ENCODE results near the gene CNTN6. TPM values are rescaled to one million over a fixed set of nuclear protein-coding genes. Genes with fewer than 3 reads are reported as not detected.

Gene CNTN6
- total RNA-seq, 1 experiment from 2014 or later = not detected

- H4K20me1 ChIP-seq (ENCODE audit: control insufficient read depth, insufficient read depth, insufficient read length) = no peaks in the 10 kb centered on the region
- H3T11ph ChIP-seq (ENCODE audit: low read length) = no peak overlapping the region
- no peak overlapping the region for H3K4me2 ChIP-seq (ENCODE audit: insufficient read depth, insufficient read length, low read length)
- H3K4me3 Mint-ChIP-seq = no peak overlapping the region
- no CpG with 5 or more reads among the region's 5 CpGs for WGBS (ENCODE audit: extremely low coverage, insufficient read length, low lambda C conversion rate)
- no peaks in the 10 kb centered on the region for H3K27me3 Mint-ChIP-seq (ENCODE audit: low read depth)
- H2BK15ac ChIP-seq (ENCODE audit: low read depth, low read length) = no peak overlapping the region
- H3K4me1 Mint-ChIP-seq = peaks cover 3 to 10% of the 10 kb centered on the region in 2 experiments; a peak in 3 of 4 replicates
- no peak overlapping the region for H2BK12ac ChIP-seq (ENCODE audit: insufficient read length, low read depth, low read length)
- no peaks in the 10 kb centered on the region for H3K9me3 ChIP-seq (ENCODE audit: control insufficient read depth, low read depth, low read length)
- H4K8ac ChIP-seq (replicated peaks; ENCODE audit: insufficient read length, low read depth, low read length) = no peak overlapping the region
- H2AK5ac ChIP-seq (ENCODE audit: insufficient read length, low read length) = no peak overlapping the region
- H3K56ac ChIP-seq (ENCODE audit: insufficient read length, low read depth, low read length) = no peak overlapping the region
- no peaks in the 10 kb centered on the region for H3K4me1 ChIP-seq (ENCODE audit: insufficient read depth, low read length)
- H2BK120ac ChIP-seq (ENCODE audit: low read depth, low read length, poor library complexity, severe bottlenecking) = no peak overlapping the region
- no peak overlapping the region for H3K4ac ChIP-seq (ENCODE audit: low read depth, low read length)
- H4K91ac ChIP-seq (ENCODE audit: insufficient read length, low read depth, low read length) = no peak overlapping the region
- no peaks in the 10 kb centered on the region for H3K27me3 ChIP-seq (ENCODE audit: insufficient read depth, low read length)
- H3K23me2 ChIP-seq (ENCODE audit: insufficient read length, low read depth, low read length, poor library complexity, severe bottlenecking) = no peaks in the 10 kb centered on the region
- no peak overlapping the region for H3K14ac ChIP-seq (ENCODE audit: insufficient read depth, low read length)
- no peaks in the 10 kb centered on the region; a peak in 1 of 7 replicates for H3K36me3 Mint-ChIP-seq (ENCODE audit: insufficient read depth in 1 of 3, low read depth in 3 of 3)
- H3K27ac ChIP-seq (ENCODE audit: insufficient read length, low read depth, low read length) = no peak overlapping the region
- no peak for DNase-seq
- H2BK5ac ChIP-seq (ENCODE audit: insufficient read length, low read length) = no peak overlapping the region
- no peak overlapping the region for H3K27ac Mint-ChIP-seq
- H3K79me1 ChIP-seq (ENCODE audit: insufficient read depth, low read depth, low read length, poor library complexity, severe bottlenecking) = no peaks in the 10 kb centered on the region
- TF ChIP-seq, protein P1, sequence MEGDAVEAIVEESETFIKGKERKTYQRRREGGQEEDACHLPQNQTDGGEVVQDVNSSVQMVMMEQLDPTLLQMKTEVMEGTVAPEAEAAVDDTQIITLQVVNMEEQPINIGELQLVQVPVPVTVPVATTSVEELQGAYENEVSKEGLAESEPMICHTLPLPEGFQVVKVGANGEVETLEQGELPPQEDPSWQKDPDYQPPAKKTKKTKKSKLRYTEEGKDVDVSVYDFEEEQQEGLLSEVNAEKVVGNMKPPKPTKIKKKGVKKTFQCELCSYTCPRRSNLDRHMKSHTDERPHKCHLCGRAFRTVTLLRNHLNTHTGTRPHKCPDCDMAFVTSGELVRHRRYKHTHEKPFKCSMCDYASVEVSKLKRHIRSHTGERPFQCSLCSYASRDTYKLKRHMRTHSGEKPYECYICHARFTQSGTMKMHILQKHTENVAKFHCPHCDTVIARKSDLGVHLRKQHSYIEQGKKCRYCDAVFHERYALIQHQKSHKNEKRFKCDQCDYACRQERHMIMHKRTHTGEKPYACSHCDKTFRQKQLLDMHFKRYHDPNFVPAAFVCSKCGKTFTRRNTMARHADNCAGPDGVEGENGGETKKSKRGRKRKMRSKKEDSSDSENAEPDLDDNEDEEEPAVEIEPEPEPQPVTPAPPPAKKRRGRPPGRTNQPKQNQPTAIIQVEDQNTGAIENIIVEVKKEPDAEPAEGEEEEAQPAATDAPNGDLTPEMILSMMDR (conservative IDR thresholded peaks at IDR 0.05) = peak; percentile 47; the same call in 2 of the 3 replicates
- no peak overlapping the region for H3K23ac ChIP-seq (ENCODE audit: insufficient read length, low read depth, low read length)
- H3K9me3 Mint-ChIP-seq = no peaks in the 10 kb centered on the region
- H2AFZ ChIP-seq (ENCODE audit: low read length) = no peak overlapping the region
- H4K5ac ChIP-seq (ENCODE audit: insufficient read length, low read depth, low read length) = no peak overlapping the region
- no peak overlapping the region for H3K18ac ChIP-seq (ENCODE audit: insufficient read length, low read depth, low read length)
- no peaks in the 10 kb centered on the region for H3K79me2 ChIP-seq (ENCODE audit: insufficient read depth, low read length)
- H2BK20ac ChIP-seq (ENCODE audit: low read depth, low read length, poor library complexity, severe bottlenecking) = no peak overlapping the region
- no peak overlapping the region for H3K9ac ChIP-seq (ENCODE audit: extremely low read depth, insufficient read length, low read length)
Observed at GRCh38 chr3:1251282-1252060, 158.6 kb downstream of the CNTN6 start.
